Lung (tissue), 16 donors: Measurements from ENCODE around the gene TBC1D2. TPM values are rescaled to one million over a fixed set of nuclear protein-coding genes. Genes with fewer than 3 reads are reported as not detected.

Experiments
- ATAC-seq: fragments of 200-7000 bp; cut with Tn5 transposase; one replicate; pipeline ENCODE4 v1.9.1; 2020; ENCODE audit warnings: moderate number of reproducible peaks; ENCODE audit not compliant: insufficient read depth, low FRiP score
- DNase-seq, 3 donors: peaks; one replicate each; pipeline ENCODE4 v3.0.0-alpha.2; 2013 to 2017
- H3K27ac ChIP-seq, 2 donors: one replicate each; pipeline ENCODE4 v1.5.1; 2013; ENCODE audit warnings: mild to moderate bottlenecking in 2 of 2, moderate library complexity in 2 of 2, control low read depth in 1 of 2, inconsistent platforms in 1 of 2, low read depth in 1 of 2, low read length in 1 of 2
- H3K27me3 ChIP-seq, 3 donors: one replicate each; pipeline ENCODE4 v1.5.1; 2013; ENCODE audit warnings: low read length in 2 of 3; ENCODE audit not compliant: control insufficient read depth in 3 of 3, insufficient read depth in 3 of 3
- H3K36me3 ChIP-seq, 4 donors: one replicate each; pipeline ENCODE4 v1.5.1; 2013; ENCODE audit warnings: low read length in 4 of 4, mild to moderate bottlenecking in 1 of 4, moderate library complexity in 1 of 4; ENCODE audit not compliant: control insufficient read depth in 4 of 4, insufficient read depth in 4 of 4
- H3K4me1 ChIP-seq, 5 donors: one replicate each; pipeline ENCODE4 v1.5.1; 2013; ENCODE audit warnings: low read length in 5 of 5, mild to moderate bottlenecking in 2 of 5, moderate library complexity in 1 of 5; ENCODE audit not compliant: control insufficient read depth in 5 of 5, insufficient read depth in 5 of 5
- H3K4me3 ChIP-seq: one replicate; pipeline ENCODE4 v1.5.1; 2013; ENCODE audit warnings: mild to moderate bottlenecking, control low read depth, moderate library complexity
- H3K9ac ChIP-seq, 2 donors: one replicate each; pipeline ENCODE4 v1.5.1; 2013; ENCODE audit warnings: low read length in 2 of 2, control low read depth in 1 of 2; ENCODE audit not compliant: insufficient read depth in 1 of 2
- H3K9me3 ChIP-seq, 4 donors: one replicate each; pipeline ENCODE4 v1.5.1; 2013; ENCODE audit warnings: low read length in 3 of 4, mild to moderate bottlenecking in 1 of 4, moderate library complexity in 1 of 4; ENCODE audit not compliant: control insufficient read depth in 4 of 4, insufficient read depth in 3 of 4
- WGBS, 2 donors: extraction: QIAGEN DNeasy Blood & Tissue Kit; methylation state at CpG; one replicate each; pipeline ENCODE4 v1.1.7; 2013; 5-methylcytosine and 5-hydroxymethylcytosine counted together
- long read RNA-seq, 5 donors: transcript quantifications; one replicate each; lab custom pipeline, GENCODE V29; 2026
- polyA plus RNA-seq, 2 donors: library from polyadenylated mRNA; stranded (reverse); fragments of 200-250 nt; gene quantifications; one replicate each; pipeline ENCODE4 v1.2.1, GENCODE V29; 2013
- total RNA-seq, 2 donors: library from RNA; depleted of rRNA in 1 of 2; stranded (reverse); fragments of >200 nt in 1 of 2; gene quantifications; one replicate each; pipeline ENCODE4 v1.2.1, GENCODE V29; 2014 to 2021
- TF ChIP-seq, protein P1 (sequence below): IDR thresholded peaks from 2 replicates; pipeline ENCODE4 v1.5.1; 2012; ENCODE audit warnings: mild to moderate bottlenecking; ENCODE audit errors: control extremely low read depth, extremely low read depth
- donor health status: control.
- donor health status: control.
- donor health status: Bipolar disorder and iron deficiency.
- donor health status: healthy.
- donor health status: DM: yes; HTN: yes; CAD: no.

Gene TBC1D2, protein sequence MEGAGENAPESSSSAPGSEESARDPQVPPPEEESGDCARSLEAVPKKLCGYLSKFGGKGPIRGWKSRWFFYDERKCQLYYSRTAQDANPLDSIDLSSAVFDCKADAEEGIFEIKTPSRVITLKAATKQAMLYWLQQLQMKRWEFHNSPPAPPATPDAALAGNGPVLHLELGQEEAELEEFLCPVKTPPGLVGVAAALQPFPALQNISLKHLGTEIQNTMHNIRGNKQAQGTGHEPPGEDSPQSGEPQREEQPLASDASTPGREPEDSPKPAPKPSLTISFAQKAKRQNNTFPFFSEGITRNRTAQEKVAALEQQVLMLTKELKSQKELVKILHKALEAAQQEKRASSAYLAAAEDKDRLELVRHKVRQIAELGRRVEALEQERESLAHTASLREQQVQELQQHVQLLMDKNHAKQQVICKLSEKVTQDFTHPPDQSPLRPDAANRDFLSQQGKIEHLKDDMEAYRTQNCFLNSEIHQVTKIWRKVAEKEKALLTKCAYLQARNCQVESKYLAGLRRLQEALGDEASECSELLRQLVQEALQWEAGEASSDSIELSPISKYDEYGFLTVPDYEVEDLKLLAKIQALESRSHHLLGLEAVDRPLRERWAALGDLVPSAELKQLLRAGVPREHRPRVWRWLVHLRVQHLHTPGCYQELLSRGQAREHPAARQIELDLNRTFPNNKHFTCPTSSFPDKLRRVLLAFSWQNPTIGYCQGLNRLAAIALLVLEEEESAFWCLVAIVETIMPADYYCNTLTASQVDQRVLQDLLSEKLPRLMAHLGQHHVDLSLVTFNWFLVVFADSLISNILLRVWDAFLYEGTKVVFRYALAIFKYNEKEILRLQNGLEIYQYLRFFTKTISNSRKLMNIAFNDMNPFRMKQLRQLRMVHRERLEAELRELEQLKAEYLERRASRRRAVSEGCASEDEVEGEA
- 10 to 100 TPM; 47.1 to 73.0 TPM for total RNA-seq
- polyA plus RNA-seq, result 10 to 100 TPM; 31.3 to 65.1 TPM
- long read RNA-seq, donor 1, partial matches to known transcripts, result 0 of 4 reads
- long read RNA-seq, donor 1, other reads (novel, unspliced or antisense), result 0 of 4 reads
- long read RNA-seq, donor 2, partial matches to known transcripts, result 0 of 1 reads
- long read RNA-seq, donor 2, other reads (novel, unspliced or antisense), result 0 of 1 reads
- long read RNA-seq, donor 3, result 0 reads
- long read RNA-seq, donor 4, partial matches to known transcripts, result 0 of 1 reads
- long read RNA-seq, donor 4, other reads (novel, unspliced or antisense), result 0 of 1 reads
- long read RNA-seq, donor 5, partial matches to known transcripts, result 0 of 3 reads
- long read RNA-seq, donor 5, other reads (novel, unspliced or antisense), result 0 of 3 reads

DNA sequence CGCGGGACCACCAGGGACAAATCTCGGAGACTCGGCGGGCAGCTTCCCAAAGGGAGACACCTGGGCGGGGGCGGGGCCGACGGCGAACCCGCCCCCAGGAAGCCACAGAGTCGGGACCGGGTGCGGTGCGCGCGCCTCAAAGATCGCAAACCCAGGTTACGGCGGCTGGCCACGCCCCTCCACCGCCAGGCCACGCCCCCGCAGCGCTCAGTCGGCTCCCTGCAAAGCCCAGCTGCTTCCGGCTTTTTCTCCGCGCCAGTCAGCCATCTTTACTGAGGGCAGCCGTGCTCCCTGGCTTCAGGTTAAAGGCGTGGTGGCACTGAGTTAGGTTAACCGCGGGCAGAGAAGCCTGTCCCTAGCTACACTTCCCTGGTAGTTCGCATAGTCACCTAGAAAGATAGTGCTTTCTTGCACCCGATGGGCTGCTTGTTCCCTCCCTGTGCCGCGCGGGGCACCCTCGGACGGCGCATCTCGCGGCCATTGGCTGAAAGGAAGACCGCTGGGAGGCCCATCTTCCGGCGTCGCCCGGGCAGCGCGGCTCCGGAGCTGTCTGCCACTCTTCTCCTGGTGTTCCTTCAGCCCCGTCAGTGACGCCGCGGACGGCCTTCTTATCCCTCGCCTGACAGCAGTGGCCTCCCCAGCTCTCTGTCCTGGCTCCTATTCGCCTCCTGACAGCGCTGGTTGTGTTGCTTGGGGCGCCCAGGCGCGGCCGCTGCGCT, at the start of gene TBC1D2:
TSS of gene TBC1D2 (minus strand) at position 72 of the 719 bp plus-strand sequence. CDS start 108 bp downstream, outside the sequence.
- Histone ChIP-seq H3K4me3 (peak within 1 kb of the TSS; percentile 78), H3K27ac (peak within 1 kb of the TSS; percentile 91 to 100), H3K9me3 (no peaks in the 10 kb centered on the region), H3K27me3 (no peaks in the 10 kb centered on the region), H3K4me1 (peaks cover 3 to 20% (median 8%) of the 10 kb centered on the region in 5 donors), H3K36me3 (peaks cover 0 to 6% (median 0%) of the 10 kb centered on the region in 4 donors), H3K9ac (peak within 1 kb of the TSS; percentile 31 to 94)
- 0% methylated on average over 54 to 64 of the region's 64 CpGs for WGBS, 2 donors
- TF ChIP-seq, protein P1, sequence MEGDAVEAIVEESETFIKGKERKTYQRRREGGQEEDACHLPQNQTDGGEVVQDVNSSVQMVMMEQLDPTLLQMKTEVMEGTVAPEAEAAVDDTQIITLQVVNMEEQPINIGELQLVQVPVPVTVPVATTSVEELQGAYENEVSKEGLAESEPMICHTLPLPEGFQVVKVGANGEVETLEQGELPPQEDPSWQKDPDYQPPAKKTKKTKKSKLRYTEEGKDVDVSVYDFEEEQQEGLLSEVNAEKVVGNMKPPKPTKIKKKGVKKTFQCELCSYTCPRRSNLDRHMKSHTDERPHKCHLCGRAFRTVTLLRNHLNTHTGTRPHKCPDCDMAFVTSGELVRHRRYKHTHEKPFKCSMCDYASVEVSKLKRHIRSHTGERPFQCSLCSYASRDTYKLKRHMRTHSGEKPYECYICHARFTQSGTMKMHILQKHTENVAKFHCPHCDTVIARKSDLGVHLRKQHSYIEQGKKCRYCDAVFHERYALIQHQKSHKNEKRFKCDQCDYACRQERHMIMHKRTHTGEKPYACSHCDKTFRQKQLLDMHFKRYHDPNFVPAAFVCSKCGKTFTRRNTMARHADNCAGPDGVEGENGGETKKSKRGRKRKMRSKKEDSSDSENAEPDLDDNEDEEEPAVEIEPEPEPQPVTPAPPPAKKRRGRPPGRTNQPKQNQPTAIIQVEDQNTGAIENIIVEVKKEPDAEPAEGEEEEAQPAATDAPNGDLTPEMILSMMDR, result no peak
- peak; percentile 92 for ATAC-seq
- DNase-seq, result peak; percentile 97

DNA sequence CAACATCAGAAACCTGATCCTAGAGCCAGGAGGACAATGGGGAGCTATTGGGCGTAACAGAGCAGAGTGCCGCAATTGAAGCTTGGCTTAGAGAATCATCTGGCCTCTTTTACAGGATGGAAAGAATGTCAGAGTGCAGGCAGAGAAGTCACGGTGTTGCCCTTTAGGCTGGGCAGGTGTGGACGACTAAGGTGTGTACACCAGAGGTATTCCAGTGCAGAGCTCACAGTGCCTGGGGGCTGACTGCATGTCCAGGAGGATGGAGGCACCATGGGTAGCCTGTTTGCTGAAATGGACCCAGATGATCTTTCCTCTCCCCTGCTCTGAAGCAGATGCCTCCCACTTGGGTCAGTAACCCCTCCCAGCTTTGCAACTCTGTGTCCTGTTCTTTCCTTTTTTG, 48.9 kb upstream of the TBC1D2 start:
- Histone ChIP-seq H3K4me3 (no peak overlapping the region), H3K4me1 (peaks cover 0 to 2% (median 0%) of the 10 kb centered on the region in 5 donors), H3K27me3 (no peaks in the 10 kb centered on the region), H3K9ac (no peak overlapping the region), H3K36me3 (no peaks in the 10 kb centered on the region), H3K9me3 (no peaks in the 10 kb centered on the region), H3K27ac (no peak overlapping the region)
- ATAC-seq (no peak), DNase-seq (no peak)
- WGBS, 2 donors, result 93 to 95% methylated on average over 4 of the region's 4 CpGs
- TF ChIP-seq, protein P1, result no peak

DNA sequence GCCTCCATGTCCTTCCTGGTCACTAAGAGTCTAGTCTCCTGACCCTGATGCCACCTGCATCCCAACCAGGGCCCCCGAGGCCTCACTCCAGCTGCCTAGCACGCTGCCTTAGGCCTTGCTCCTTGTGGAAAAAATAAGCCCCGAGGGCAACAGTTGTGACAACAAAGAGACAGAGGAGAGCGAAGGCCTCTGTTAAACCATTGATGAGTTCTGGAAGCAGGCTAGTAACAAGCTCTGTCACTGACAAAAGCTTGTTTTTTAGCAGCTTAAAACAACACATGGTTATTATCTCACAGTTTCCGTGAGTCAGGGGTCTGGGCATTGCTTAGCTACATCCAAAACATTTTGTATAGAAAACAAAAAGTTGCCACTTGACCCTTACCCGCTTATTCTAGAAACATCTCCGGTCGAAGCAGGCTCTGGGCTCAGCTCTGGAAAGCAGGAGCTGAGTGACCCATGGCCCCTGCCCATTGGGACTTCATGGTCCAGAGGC, 48.2 kb upstream of the TBC1D2 start:
- Histone ChIP-seq H3K9me3 (no peaks in the 10 kb centered on the region), H3K4me3 (no peak overlapping the region), H3K9ac (no peak overlapping the region), H3K36me3 (no peaks in the 10 kb centered on the region), H3K4me1 (peaks cover 0 to 2% (median 0%) of the 10 kb centered on the region in 5 donors), H3K27ac (no peak overlapping the region), H3K27me3 (no peaks in the 10 kb centered on the region)
- ATAC-seq (no peak), DNase-seq (no peak)
- WGBS, 2 donors, result 90 to 91% methylated on average over 8 of the region's 8 CpGs
- TF ChIP-seq, protein P1, result no peak
